HG02763 (cell line): ENCODE measurements around the gene NMT1.

Source experiments
- ATAC-seq: cut with Tn5 transposase; IDR thresholded peaks from one replicate; pipeline ENCODE4 v1.9.1; 2021; ENCODE audit warnings: mild to moderate bottlenecking, moderate library complexity; ENCODE audit not compliant: unreplicated experiment

Gene NMT1

DNA sequence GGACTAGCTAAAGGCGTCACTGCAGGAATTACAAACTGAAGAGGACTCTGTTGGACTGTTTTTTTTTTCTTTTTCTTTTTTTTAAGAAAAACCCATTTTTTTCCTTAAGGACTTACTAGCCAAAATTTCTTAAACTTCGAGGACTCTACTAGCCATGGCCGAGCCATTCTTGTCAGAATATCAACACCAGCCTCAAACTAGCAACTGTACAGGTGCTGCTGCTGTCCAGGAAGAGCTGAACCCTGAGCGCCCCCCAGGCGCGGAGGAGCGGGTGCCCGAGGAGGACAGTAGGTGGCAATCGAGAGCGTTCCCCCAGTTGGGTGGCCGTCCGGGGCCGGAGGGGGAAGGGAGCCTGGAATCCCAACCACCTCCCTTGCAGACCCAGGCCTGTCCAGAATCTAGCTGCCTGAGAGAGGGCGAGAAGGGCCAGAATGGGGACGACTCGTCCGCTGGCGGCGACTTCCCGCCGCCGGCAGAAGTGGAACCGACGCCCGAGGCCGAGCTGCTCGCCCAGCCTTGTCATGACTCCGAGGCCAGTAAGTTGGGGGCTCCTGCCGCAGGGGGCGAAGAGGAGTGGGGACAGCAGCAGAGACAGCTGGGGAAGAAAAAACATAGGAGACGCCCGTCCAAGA lies 88.0 kb downstream of the NMT1 start:
- no peak for ATAC-seq

- ATAC-seq = no peak
These were observed 88.8 kb downstream of the NMT1 start for GRCh38 chr17:45149669-45150664.

DNA sequence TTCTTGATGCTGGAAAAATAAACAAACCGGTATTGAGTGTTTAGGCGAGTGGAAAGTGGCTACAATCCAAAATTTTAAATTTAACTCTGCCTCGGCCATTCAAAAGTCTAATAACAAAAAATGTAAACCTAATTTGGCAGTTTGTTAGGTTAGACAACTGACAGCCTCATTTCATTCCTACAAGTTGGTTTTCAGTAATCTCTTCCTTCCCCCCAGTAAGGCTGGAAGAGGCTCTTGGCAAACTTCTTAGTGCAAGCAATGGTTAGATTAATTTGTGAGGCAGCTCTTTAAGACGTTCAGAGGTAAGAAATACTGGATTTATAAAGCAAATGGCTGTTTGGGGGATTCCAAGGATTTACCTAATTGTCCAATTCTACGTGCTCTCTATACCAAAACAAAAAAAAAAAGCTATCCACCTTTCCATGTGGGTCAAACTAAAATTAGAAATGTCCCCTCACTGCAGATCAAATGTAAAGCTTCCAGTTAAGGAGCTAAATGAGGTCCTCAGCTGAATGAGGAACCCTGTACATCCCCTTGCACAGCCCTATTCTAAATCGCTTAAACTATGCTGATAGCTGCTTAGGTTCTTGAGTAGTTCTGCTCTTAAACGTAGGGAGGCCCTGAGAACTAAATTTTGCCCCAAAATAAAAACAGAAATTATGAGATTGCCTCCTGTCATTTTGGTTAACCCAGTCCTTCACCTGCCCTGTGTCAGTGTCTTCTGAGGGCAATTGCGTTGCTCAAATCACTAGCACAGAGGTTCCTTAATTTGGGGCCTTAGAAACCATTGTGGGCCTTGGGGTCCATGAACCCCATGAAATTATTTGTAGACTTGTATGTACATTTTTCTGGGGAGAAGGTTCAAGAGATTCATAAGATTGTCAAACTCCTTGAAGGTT lies 90.0 kb downstream of the NMT1 start:
- no peak for ATAC-seq

DNA sequence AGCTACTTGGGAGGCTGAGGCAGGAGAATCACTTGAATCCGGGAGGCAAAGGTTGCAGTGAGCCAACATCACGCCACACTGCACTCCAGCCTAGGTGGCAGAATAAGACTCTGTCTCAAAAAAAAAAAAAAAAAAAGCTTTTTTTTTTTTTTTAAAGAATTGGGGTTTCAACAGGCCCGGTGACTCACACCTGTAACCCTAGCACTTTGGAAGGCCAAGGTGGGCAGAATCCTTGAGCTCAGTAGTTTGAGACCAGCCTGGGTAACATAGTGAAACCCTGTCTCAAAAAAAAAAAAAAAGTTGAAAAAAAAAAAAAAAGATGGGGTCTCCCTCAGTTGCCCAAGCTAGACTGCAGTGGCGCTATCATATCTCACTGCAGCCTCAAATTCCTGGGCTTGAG lies 93.9 kb downstream of the NMT1 start:
- no peak for ATAC-seq

DNA sequence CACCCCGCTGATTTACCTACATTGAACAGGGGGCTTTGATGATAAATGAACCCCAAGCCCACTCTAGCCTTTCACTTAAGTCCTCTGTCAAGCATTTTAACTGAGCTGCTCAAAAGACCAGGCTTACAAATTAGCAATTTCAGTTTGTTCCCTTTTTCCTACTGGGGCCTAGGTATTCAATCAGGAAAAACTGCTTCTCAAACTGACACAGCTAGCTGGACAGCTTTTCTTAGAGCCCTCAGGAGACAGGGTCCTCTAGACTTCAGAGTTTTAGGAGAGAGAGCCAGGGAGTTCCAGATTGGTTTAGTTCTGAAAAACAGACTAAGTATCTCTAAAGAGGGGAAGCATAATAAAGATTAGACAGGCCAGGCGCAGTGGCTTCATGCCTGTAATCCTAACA lies 94.4 kb downstream of the NMT1 start:
- no peak for ATAC-seq

DNA sequence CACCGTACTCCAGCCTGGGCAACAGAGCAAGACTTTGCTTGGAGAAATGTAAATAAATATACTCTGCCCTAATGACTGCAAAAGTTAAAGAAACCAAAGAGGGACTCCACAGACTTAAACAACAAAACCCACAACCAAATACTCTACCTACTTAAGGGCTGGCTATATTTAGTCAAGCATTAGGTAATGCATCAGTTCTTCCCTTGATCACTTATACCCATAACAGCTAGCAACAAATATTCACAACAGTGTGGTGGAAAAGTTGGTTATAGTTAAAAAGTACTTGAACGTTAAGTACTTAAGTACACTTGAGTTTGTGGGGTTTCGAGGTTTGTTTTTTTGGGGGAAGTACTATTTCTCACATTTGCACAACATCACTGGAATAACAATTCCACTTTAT lies 95.1 kb downstream of the NMT1 start:
- no peak for ATAC-seq
